ENCODE data around the gene GPX3.

Gene GPX3

DNA sequence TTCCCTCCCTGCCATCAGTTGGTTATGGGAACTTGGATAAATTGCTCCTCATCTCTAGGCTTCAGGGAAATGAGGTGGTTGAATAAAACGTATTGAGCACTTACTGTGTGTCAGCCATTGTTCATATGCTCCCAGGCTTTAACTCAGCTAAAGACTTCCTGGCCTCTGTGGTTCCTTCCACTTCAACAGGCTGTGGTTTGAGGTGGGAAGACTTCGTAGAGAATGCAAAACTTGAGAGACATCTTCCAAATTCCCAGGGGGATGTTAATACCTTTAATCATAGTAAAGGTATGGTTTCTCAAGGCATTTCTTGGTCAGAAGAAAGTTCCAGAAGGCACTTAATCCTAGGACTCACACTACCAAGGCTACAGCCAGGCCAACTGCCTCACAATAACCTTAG is 1.5 kb upstream of the GPX3 start:
- H3K4me3 ChIP-seq (ENCODE audit: low read depth, low read length) = no peak overlapping the region
- TF ChIP-seq, protein P1, sequence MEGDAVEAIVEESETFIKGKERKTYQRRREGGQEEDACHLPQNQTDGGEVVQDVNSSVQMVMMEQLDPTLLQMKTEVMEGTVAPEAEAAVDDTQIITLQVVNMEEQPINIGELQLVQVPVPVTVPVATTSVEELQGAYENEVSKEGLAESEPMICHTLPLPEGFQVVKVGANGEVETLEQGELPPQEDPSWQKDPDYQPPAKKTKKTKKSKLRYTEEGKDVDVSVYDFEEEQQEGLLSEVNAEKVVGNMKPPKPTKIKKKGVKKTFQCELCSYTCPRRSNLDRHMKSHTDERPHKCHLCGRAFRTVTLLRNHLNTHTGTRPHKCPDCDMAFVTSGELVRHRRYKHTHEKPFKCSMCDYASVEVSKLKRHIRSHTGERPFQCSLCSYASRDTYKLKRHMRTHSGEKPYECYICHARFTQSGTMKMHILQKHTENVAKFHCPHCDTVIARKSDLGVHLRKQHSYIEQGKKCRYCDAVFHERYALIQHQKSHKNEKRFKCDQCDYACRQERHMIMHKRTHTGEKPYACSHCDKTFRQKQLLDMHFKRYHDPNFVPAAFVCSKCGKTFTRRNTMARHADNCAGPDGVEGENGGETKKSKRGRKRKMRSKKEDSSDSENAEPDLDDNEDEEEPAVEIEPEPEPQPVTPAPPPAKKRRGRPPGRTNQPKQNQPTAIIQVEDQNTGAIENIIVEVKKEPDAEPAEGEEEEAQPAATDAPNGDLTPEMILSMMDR (IDR thresholded peaks at IDR 0.05; ENCODE audit: low read depth, low read length, missing control alignments) = no peak
- in situ Hi-C loops (cut with HindIII; ENCODE audit: low sequenced_read_pairs) = no loop called here
- no peak for DNase-seq (ENCODE audit: low read depth)

DNA sequence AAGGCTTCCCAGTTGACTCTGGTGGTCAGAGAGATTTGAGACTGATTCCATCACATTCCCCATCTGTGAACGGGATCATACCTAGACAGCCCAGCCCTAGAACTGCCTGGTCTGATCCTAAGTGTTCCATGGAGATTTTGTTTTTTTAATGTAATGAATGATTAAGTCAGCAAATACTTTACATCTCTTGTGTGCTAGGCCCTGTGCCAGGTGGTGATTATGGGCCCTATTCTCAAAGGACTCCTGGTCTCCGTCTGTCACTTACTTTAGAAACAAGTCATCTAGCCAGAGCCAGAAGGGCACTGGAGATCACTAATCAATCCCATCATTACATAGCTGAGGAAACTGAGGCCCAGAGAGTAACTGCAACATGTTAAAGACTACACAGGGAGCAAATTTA is 1.1 kb upstream of the GPX3 start:
- TF ChIP-seq, protein P1 (IDR thresholded peaks at IDR 0.05; ENCODE audit: low read depth, low read length, missing control alignments) = no peak
- no peak overlapping the region for H3K4me3 ChIP-seq (ENCODE audit: low read depth, low read length)
- DNase-seq (ENCODE audit: low read depth) = no peak
- in situ Hi-C loops (cut with HindIII; ENCODE audit: low sequenced_read_pairs) = no loop called here

DNA sequence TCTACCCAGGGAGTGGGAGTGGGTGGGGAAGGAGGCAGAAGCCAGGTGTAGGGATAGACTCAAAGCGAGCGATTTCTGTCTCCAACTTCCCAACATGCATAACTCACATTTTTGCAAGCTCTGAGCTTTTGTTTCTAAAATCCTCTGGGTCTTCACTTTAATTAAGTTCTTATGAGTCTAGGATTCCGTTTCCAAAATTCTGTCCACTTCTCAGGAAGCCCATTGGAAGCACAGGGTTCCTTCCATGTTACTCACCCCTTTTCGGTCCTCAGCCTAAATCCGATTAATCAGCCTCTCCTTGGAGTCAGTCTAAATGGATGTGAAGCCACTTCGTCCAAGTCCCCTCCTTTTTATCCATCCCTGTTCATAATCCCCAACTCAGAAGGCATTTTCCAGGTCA is 1.4 kb downstream of the GPX3 start:
- H3K4me3 ChIP-seq (ENCODE audit: low read depth, low read length) = no peak overlapping the region
- TF ChIP-seq, protein P1 (IDR thresholded peaks at IDR 0.05; ENCODE audit: low read depth, low read length, missing control alignments) = no peak
- no peak for DNase-seq (ENCODE audit: low read depth)
- in situ Hi-C loops (cut with HindIII; ENCODE audit: low sequenced_read_pairs) = no loop called here

DNA sequence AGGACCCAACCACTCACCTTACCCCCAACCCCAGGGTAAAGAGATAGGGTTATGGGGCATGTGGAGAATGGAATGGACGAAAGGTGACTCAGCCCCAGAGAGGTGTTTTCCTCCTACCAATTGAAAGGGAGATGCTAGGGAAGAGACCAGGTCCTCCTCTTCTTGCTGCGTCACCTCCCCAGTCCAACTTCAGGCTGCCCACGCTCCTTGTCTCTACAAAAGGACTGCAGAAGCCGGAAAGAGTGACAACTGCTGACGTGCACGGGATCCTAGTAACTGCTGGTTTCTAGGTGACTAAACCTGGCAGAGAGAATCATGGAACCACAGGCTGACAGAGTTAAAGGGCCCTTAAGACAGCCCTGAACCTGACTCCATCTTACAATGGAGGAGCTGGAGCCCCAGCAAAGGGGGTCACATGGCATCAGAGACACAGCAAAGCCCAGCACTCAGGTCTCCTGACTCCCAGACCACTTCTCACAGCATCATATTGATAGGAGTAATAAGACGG is 2.2 kb downstream of the GPX3 start:
- no peak overlapping the region for H3K4me3 ChIP-seq (ENCODE audit: low read depth, low read length)
- in situ Hi-C loops (cut with HindIII; ENCODE audit: low sequenced_read_pairs) = no loop called here
- TF ChIP-seq, protein P1 (IDR thresholded peaks at IDR 0.05; ENCODE audit: low read depth, low read length, missing control alignments) = no peak

DNA sequence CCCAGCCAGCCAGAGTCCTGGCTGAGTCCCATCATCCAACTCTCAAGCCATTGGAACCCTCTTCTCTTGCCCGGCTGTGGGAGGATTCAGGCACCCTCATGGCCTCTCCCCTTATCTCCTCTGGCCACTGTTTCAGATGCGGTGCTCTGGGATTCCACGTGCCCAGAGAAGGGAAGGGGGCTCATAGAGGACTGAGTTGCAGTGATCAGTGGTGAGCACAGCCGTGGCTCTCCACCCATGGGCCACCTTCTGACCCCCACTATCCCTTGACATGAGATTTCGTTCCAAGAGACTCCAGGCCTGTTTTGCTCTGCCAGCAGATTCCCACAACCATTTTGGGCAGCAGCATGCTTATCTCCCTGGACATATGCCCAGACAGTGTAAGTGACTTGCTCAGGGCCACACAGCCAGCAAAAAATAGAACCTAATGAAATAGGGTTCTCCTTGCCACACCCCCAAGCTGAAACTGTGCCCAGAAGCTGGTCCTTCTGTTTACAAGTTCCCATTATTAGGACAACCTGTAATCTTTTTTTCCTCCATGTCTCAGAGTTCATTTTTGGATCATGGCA is 2.7 kb downstream of the GPX3 start:
- in situ Hi-C loops (cut with HindIII; ENCODE audit: low sequenced_read_pairs) = no loop called here
- no peak overlapping the region for H3K4me3 ChIP-seq (ENCODE audit: low read depth, low read length)
- DNase-seq (ENCODE audit: low read depth) = no peak
- TF ChIP-seq, protein P1 (IDR thresholded peaks at IDR 0.05; ENCODE audit: low read depth, low read length, missing control alignments) = no peak

More for the DNA sequence above, 2.2 kb downstream of the GPX3 start:
- DNase-seq (ENCODE audit: low read depth) = no peak

DNA sequence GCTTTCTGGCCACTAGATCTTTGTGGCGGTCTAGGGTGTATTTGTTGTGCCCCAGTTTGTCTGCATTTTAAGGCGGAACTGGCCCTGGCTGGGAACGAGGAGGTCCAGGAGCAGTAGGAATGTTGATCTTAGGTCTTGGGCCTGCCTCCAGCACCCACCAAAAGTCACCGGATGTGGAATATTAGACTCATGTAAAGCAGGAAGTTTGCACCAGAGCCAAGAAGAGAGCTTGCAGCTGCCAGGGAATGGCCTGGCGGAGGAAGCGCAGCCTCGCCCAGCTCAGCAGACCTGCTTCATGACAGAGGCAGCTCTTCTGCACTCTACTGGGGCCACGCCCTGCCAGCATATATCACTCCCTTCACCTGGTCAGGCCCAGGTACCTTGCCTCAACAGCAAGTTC is 3.3 kb downstream of the GPX3 start:
- DNase-seq (ENCODE audit: low read depth) = no peak
- TF ChIP-seq, protein P1 (IDR thresholded peaks at IDR 0.05; ENCODE audit: low read depth, low read length, missing control alignments) = no peak
- in situ Hi-C loops (cut with HindIII; ENCODE audit: low sequenced_read_pairs) = no loop called here
- no peak overlapping the region for H3K4me3 ChIP-seq (ENCODE audit: low read depth, low read length)

Measured in astrocyte of the cerebellum (primary cell).